Fibroblast of lung (primary cell): Measurements from ENCODE around the gene PDIA2. TPM values are rescaled to one million over a fixed set of nuclear protein-coding genes. Genes with fewer than 3 reads are reported as not detected.

Experiments used
- DNase-seq, 2 donors: peaks; one replicate each; pipeline versions ENCODE4 v3.0.0 to v3.0.0-alpha.2; 2010; ENCODE audit warnings: low read depth in 2 of 2
- H2AFZ ChIP-seq: 2 replicates; pipeline ENCODE4 v1.5.1; 2012; ENCODE audit warnings: low read length, control low read depth, inconsistent platforms
- H3K27ac ChIP-seq: 2 replicates; pipeline ENCODE4 v1.5.1; 2011; ENCODE audit warnings: low read length, control low read depth; ENCODE audit not compliant: insufficient read depth
- H3K27me3 ChIP-seq: 2 replicates; pipeline ENCODE4 v1.5.1; 2011; ENCODE audit warnings: mild to moderate bottlenecking, low read length; ENCODE audit not compliant: control insufficient read depth, insufficient read depth
- H3K36me3 ChIP-seq: 2 replicates; pipeline ENCODE4 v1.5.1; 2011; ENCODE audit warnings: low read length; ENCODE audit not compliant: control insufficient read depth, insufficient read depth
- H3K4me1 ChIP-seq: 2 replicates; pipeline ENCODE4 v1.5.1; 2011; ENCODE audit warnings: low read length; ENCODE audit not compliant: control insufficient read depth, insufficient read depth; ENCODE audit errors: extremely low read depth
- H3K4me2 ChIP-seq: 2 replicates; pipeline ENCODE4 v1.5.1; 2011; ENCODE audit warnings: low read length, control low read depth; ENCODE audit not compliant: insufficient read depth; ENCODE audit errors: extremely low read depth
- H3K4me3 ChIP-seq, 4 experiments: fragments of 200-600 bp in 1 of 4; sonication (generic) in 1 of 4; replicated peaks in 1 of 4; 2 replicates each; pipeline ENCODE4 v1.5.1; 2011 to 2016; ENCODE audit warnings: low read length in 4 of 4, low read depth in 3 of 4, mild to moderate bottlenecking in 3 of 4, control low read depth in 2 of 4, inconsistent platforms in 1 of 4, mixed read lengths in 1 of 4; ENCODE audit not compliant: insufficient read depth in 1 of 4; ENCODE audit errors: control extremely low read depth in 1 of 4
- H3K79me2 ChIP-seq: 2 replicates; pipeline ENCODE4 v1.5.1; 2012; ENCODE audit warnings: mild to moderate bottlenecking, low read length, inconsistent platforms; ENCODE audit not compliant: control insufficient read depth, insufficient read depth
- H3K9ac ChIP-seq: 2 replicates; pipeline ENCODE4 v1.5.1; 2011; ENCODE audit warnings: mild to moderate bottlenecking, low read length, control low read depth; ENCODE audit not compliant: insufficient read depth
- H3K9me3 ChIP-seq: 2 replicates; pipeline ENCODE4 v1.5.1; 2012; ENCODE audit warnings: low read depth, low read length; ENCODE audit not compliant: control insufficient read depth, insufficient read depth
- H4K20me1 ChIP-seq: 2 replicates; pipeline ENCODE4 v1.5.1; 2011; ENCODE audit warnings: low read length; ENCODE audit not compliant: control insufficient read depth, insufficient read depth; ENCODE audit errors: extremely low read depth
- EZH2 ChIP-seq: IDR thresholded peaks from 2 replicates; pipeline ENCODE4 v1.5.1; 2012; ENCODE audit warnings: low read length, control low read depth, mild to moderate bottlenecking; ENCODE audit errors: missing control alignments
- polyA plus RNA-seq, 2 donors: library from polyadenylated mRNA; depleted of rRNA in 1 of 2; stranded (reverse) in 1 of 2; unstranded in 1 of 2; fragments of >200 nt; gene quantifications; 2 replicates each; pipeline ENCODE4 v1.2.1, GENCODE V29; 2011 to 2012; ENCODE audit warnings: missing spikeins in 1 of 2
- total RNA-seq: library from RNA; depleted of rRNA; stranded (reverse); fragments of >200 nt; gene quantifications from 2 replicates; pipeline ENCODE4 v1.2.1, GENCODE V29; 2014
- TF ChIP-seq, protein P1 (sequence below), 2 donors: IDR thresholded peaks in 1 of 2; conservative IDR thresholded peaks in 1 of 2; 1 replicate in 1 of 2; 2 replicates in 1 of 2; pipeline ENCODE4 v1.5.1; 2011 to 2012; ENCODE audit warnings: low read length in 2 of 2, control low read depth in 1 of 2, inconsistent platforms in 1 of 2, low read depth in 1 of 2, mild to moderate bottlenecking in 1 of 2

PDIA2 gene
- total and polyA plus RNA-seq, 2 donors (not counting 1 experiment from before 2014, with no cell fraction given) = 0.06 to 0.33 TPM

DNA sequence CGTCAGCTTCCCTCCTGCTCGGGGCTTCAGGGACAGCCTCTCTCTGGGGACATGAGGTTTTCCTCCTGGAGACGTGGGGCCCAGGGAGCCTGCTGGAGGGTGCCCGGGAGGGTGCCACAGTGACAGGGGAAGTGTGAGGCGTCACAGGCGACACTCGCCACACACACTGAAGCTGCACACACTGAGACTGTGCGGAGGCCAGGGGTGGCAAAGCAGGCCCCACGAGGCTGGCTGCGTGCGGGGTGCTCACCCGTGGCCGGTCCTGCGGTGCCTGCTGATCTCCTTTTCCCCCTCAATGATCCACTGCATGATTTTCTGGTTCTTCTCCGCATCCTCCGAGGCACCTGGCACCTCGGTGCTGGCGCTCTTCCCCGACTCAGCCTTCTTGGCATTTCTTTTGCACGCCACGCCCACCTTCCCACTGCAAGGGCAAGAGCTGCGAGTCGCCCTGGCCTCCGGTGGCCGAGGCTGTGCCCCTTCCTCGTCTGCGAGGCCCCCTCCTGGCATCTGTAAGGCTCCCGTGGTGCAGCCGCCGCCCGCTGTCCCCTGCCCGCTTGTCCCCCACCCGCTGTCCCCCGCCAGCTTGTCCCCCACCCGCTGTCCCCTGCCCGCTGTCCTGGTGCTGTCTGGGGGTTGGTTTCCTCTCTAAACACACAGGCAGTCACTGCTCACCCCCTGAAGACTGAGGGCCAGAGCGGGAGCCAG is 14.0 kb downstream of the PDIA2 start:
- Histone ChIP-seq H3K79me2 (no peaks in the 10 kb centered on the region), H3K27me3 (no peaks in the 10 kb centered on the region), H3K36me3 (peaks cover 12% of the 10 kb centered on the region), H3K4me3 (no peak overlapping the region), H3K4me2 (no peak overlapping the region), H3K9ac (no peak overlapping the region), H3K4me1 (no peaks in the 10 kb centered on the region), H3K27ac (no peak overlapping the region), H2AFZ (no peak overlapping the region), H4K20me1 (no peaks in the 10 kb centered on the region), H3K9me3 (no peaks in the 10 kb centered on the region)
- DNase-seq = no peak
- TF ChIP-seq, protein P1, sequence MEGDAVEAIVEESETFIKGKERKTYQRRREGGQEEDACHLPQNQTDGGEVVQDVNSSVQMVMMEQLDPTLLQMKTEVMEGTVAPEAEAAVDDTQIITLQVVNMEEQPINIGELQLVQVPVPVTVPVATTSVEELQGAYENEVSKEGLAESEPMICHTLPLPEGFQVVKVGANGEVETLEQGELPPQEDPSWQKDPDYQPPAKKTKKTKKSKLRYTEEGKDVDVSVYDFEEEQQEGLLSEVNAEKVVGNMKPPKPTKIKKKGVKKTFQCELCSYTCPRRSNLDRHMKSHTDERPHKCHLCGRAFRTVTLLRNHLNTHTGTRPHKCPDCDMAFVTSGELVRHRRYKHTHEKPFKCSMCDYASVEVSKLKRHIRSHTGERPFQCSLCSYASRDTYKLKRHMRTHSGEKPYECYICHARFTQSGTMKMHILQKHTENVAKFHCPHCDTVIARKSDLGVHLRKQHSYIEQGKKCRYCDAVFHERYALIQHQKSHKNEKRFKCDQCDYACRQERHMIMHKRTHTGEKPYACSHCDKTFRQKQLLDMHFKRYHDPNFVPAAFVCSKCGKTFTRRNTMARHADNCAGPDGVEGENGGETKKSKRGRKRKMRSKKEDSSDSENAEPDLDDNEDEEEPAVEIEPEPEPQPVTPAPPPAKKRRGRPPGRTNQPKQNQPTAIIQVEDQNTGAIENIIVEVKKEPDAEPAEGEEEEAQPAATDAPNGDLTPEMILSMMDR (conservative IDR thresholded peaks at IDR 0.05 in 1 of 2, IDR thresholded peaks at IDR 0.05 in 1 of 2; ENCODE audit: low read depth in 1 of 2, low read length in 2 of 2) = no peak
- TF ChIP-seq EZH2 = no peak

DNA sequence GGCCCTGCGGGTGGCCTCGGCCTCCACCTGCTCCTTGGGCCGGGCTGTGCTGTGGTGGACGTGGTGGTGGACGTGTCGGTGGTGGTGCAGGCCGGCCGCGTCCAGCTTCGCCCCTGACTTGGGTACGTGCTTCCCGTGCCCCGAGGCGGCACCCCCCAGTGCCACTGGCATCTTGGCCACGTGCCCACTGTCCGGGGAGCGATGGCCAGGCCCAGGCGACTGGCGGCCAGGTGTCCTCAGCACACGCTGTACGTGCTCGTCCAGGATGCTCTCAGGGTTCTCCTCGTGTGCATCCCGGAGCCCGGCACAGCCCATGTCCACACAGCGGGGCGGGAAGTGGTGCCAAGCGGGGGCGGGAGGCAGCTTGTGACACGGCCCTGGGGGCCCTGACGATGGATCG is 14.9 kb downstream of the PDIA2 start:
- Histone ChIP-seq H3K4me1 (no peaks in the 10 kb centered on the region), H2AFZ (no peak overlapping the region), H3K79me2 (no peaks in the 10 kb centered on the region), H3K9me3 (no peaks in the 10 kb centered on the region), H3K27me3 (no peaks in the 10 kb centered on the region), H3K27ac (no peak overlapping the region), H3K4me2 (no peak overlapping the region), H3K4me3 (no peak overlapping the region), H4K20me1 (no peaks in the 10 kb centered on the region), H3K36me3 (peaks cover 11% of the 10 kb centered on the region), H3K9ac (no peak overlapping the region)
- no peak for TF ChIP-seq EZH2
- TF ChIP-seq, protein P1 (conservative IDR thresholded peaks at IDR 0.05 in 1 of 2, IDR thresholded peaks at IDR 0.05 in 1 of 2; ENCODE audit: low read depth in 1 of 2, low read length in 2 of 2) = no peak
- no peak for DNase-seq

GRCh38 chr16:301235-301634 is 18.3 kb downstream of the PDIA2 start:
- no peaks in the 10 kb centered on the region for H3K9me3 ChIP-seq
- H4K20me1 ChIP-seq = no peaks in the 10 kb centered on the region
- H2AFZ ChIP-seq = no peak overlapping the region
- no peak overlapping the region for H3K4me3 ChIP-seq
- no peaks in the 10 kb centered on the region for H3K27me3 ChIP-seq
- TF ChIP-seq, protein P1 (conservative IDR thresholded peaks at IDR 0.05 in 1 of 2, IDR thresholded peaks at IDR 0.05 in 1 of 2; ENCODE audit: low read depth in 1 of 2, low read length in 2 of 2) = no peak
- TF ChIP-seq EZH2 = no peak
- no peak for DNase-seq
- no peak overlapping the region for H3K27ac ChIP-seq
- no peak overlapping the region for H3K4me2 ChIP-seq
- peaks cover 13% of the 10 kb centered on the region for H3K36me3 ChIP-seq
- no peaks in the 10 kb centered on the region for H3K4me1 ChIP-seq
- no peaks in the 10 kb centered on the region for H3K79me2 ChIP-seq
- no peak overlapping the region for H3K9ac ChIP-seq
